GM11168 (cell line): ENCODE results near the gene HPCAL1.
"Not testable (repeated sequence)": the region's sequence is repeated elsewhere in the genome, so short reads cannot be mapped to it uniquely, and the experiment has no call there.

Experiments
- in situ Hi-C: fragments of 300-500 bp; cut with MboI; formaldehyde crosslinking; loops from one replicate; pipeline ENCODE4 v1.12.0; 2022; ENCODE audit warnings: low sequenced_read_pairs; ENCODE audit not compliant: unreplicated experiment

Gene HPCAL1

DNA sequence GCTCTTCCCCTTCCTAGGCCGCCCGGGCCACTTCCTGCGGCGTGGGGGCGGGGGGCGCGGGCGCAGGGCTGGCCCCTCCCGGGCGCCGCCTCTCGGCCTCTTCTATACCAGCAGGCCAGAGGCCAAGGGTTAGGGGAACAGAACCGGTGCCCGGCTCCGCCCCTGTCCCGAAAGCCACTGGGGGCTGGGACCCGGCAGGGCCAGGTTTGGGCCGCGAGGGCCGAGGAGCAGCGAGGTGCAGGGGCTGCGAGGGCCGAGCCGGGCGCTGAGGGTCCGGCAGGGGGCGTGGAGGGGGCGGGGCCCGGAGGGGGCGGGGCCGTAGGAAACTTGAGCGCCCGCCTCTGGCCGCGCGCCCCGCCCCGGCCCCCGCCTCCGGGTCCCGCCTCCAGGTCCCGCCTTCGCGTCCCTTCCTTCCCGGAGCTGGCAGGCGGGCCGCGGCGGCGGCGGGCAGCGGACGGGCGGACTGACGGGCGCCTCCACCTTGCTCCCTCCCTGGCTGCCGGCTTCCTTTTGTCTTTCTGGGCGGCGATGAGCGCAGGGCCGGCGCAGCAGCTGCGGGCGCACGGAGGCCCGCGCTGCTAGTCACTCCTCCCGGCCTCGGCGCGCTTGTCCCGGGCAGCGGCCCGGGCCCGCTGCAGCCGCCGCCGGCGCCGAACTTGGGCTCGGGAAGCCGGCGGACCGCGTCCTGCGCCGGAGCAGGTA, at the start of gene HPCAL1:
Gene HPCAL1, plus strand, starts transcription at position 426 of the 702 bp plus-strand sequence. CDS start 116,854 bp downstream, outside the sequence.
- in situ Hi-C loops: no loop called here

DNA sequence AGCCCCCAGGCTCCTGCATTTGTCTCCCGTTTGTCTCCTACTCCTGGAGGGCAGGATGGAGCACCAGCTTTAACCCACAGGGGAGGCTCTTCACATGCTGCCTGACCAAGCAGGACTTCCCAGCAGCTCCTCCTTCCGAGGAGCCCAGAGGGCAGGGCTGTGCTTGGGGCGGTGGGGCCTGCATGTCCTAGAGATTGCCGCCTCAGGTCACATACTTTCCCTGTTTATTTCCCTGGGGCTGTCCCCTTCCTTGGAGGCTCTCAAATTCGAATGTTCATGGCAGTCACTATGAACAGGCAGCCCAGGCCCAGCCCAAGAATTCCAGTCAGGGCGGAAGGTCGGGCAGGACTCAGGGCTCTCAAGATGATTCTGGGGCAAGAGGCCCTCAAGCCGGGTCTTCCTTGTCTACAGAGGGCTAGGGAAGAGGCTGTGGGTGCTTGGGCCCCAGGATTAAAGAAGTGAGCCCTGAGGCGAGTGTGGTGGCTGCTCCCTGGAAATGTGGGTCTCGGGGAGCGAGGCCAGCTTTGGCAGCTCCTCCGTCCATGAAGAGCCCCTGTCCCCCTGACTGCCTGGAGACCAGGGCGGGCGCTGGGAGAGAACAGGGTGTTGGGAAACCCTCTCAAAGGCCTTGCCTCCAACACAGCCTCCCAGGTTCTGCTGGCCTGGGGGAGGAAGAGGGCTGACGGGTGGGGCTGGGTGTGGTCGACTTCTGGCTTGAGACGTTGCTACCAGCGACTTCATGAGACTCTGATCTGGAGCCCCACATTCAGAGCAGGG, 48.9 kb upstream of the HPCAL1 start:
- in situ Hi-C loops: no loop called here

DNA sequence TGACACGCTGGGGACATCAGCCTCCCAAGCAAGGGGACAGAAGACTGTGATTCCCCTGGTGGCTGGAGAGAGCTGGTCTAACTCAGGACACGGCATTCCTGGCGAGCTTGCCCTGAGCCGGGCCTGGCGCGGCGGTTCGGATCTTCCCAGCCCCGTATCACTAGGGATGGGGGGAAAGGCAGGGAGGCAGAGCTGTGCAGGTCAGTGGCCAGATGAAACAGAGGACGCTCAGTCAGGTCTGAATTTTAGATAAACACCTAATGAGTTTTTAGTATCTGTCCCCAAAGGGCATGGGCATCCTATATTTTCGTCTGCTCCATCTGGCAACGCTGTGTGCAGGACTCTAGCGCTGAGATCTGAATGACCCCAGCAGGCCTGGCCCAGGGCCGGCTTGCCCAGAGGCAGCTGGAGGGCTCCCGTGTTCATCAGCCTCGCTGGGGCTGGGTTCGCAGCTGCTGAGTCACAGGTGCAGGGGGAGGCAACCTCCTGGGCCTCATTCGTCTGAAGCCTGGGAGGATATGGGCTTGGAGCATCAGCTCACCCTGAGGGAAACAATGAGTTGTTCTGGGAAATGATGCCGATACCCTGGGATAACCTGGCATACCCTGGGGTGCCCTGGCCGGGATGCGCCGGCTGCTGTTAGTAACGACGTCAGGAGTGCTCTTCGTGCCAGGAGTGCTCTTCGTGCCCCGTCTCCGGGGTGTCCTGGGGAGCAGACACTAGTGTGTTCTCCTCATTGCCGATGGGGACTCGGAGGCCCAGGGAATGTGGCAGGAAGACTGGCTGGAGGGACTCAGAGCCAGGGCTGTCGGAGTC, 48.1 kb upstream of the HPCAL1 start:
- in situ Hi-C loops: no loop called here

DNA sequence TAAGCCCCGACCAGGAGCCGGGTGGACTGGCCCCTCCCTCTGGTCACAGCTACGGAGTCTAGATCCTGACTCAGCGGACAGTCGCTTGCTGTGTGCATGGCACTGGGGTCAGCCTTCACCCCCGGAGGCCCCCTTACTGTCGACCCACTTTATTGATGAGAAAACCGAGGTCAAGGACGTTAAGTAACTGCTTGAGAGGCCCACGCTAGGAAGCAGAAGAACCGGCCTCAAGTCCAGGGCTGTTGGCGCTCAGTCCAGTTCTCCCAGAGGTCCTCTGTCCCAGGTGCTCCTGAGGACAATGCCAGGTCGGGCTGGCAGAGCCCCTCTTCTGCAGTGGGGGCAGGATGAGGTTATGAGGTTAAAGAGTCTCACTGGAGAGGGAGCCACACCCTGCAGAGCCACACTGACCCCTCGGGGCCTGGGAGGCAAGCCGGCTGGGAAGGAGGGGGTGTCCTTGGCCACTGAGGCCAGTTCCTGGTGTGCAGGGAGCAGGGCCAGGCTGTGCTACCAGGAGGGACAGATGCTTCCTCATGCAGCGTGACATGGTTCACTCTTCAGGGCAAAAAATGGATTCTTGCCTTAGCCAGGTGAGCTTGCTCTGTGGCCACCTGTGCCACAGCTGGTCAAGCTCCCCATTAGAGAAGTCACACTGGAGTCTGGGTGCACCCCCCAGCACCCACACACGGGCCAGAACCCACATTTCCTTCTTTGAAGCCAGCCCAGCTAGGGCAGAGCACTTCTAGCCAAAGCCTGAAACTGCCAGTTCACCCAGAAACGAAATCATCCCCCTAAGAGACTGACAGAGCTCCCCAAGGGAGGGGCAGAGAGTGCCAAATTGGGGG, 47.3 kb upstream of the HPCAL1 start:
- in situ Hi-C loops: no loop called here

- in situ Hi-C loops: no loop called here
These were observed 46.6 kb upstream of the HPCAL1 start for GRCh38 chr2:10256031-10256514.

DNA sequence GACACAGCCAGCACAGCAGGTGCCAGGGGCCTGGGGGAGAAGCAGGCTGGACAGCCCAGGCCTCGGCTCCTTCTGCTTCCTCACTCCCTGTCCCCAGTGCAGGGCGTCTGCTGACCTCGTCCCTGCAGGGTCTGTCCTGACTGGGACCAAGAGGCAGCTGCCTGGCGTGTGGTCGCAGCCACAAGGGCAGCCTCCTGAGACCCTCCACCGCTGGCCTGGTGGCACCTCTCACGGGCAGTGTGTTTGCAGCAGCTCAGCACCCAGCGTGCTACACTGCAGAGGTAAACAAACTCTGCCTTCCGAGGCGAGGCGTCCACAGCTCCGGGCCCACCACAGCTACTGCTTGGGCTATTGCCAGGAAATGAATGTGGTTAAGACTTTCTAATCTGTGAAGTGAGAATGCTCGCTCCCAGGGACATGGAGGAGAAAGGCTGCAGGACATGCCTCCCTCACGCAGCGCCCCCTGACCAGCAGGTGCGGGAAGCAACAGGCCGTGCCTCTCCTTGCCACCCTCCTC, 46.1 kb upstream of the HPCAL1 start:
- in situ Hi-C loops: no loop called here

GRCh38 chr2:10257036-10257435, 45.7 kb upstream of the HPCAL1 start:
- in situ Hi-C loops: no loop called here

- in situ Hi-C loops: no loop called here
These were observed 45.1 kb upstream of the HPCAL1 start for GRCh38 chr2:10257500-10258147.

- in situ Hi-C loops: no loop called here
These were observed 44.4 kb upstream of the HPCAL1 start for GRCh38 chr2:10258326-10258725.

GRCh38 chr2:10258726-10259125, 44.0 kb upstream of the HPCAL1 start:
- in situ Hi-C loops: no loop called here

DNA sequence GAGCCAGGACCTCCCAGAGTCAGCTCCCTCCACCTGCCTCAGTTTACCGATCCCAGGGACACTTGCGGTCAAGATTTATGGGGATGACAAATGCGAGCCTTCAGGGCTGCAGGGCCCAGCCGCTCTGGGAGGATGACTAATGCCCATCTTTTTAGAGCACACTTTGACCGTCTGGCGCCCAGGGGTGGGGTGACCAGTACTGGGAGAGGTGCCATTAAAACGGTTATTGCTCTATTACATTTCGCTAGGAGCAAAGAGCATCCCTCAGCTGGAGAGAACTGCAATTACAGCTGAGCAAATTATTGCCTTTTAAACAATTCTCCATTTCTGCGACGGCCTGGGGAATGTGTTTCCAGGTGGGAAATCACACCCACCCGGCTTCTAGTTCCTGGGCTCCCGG, 42.6 kb upstream of the HPCAL1 start:
- in situ Hi-C loops: no loop called here

- in situ Hi-C loops: not testable (repeated sequence)
These were observed 39.2 kb upstream of the HPCAL1 start for GRCh38 chr2:10263526-10263925.

DNA sequence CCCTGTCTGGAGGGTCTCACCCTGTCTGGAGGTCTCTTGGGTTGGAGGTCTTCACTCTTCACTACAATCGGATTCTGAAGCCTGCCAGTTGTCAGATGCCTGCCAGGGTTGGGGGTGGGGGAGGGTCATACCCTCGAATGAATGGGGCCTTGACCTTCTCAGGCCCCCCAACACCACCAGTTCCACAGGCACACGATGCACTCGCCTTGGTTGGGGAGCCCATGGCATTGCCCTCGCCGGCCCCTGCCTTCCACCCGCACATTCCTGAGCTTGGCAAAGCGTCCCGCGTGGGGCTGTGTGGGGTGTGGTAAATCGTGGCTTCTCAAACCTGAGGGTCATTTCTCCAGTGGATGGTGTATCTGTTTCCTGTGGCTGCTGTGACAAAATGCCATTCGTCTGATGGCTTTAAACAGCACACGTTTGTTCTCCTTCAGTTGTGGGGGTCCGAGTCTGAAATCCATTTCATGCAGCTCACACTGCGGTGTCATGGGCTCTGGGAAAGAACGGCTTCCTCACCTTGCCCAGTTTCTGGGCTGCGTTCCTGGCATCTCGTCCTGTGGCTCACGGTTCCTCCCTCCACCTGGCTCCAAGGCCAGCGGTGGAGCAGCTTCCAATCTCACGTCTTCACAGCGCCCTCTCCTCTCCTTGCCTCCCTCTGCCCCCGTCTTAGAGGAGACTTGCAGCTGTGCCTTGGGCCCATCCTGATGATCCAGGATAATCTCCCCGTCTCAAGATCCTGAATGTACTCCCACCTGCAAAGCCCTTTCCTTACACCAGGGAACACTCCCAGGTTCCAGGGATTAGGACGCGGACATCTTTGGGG, 38.0 kb upstream of the HPCAL1 start:
- in situ Hi-C loops: no loop called here

DNA sequence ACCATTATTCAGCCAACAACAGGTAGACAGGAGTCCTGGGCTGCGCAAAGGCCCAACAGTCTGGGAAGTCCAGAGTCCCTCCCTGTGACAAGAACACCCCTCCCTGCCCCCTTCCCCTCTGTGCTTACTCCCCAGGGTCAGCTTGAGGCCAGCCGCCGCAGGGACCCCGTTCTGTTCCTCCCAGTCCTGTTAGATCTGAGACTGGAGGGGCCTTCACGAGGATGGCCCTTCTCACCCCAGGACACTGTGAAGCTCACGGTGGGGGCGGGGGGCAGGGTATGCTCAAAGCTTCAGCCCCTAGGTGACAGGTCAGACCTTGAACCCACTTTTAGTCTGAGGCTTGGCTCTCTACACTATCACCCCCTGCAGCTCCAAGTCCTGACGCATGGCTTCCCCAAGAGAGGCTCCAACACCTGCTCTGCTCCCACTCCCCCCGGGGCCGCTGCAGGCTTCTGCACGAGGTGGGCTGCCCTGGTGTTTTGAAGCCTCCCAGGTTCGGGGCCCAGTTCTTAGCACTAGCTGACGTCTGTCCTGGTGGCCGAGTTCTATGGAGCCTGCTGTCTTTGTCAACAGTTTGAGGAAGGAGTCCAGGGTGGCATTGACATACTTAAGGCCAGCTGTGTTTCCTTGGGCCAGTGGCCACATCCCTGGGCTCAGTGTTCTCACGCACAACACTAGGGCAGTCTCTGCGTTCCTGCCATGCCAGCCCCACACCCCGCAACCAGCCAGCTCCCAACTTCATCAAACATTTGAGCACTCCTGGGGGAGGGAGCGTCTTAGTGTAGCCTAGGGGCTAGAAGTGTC, 37.2 kb upstream of the HPCAL1 start:
- in situ Hi-C loops: no loop called here

DNA sequence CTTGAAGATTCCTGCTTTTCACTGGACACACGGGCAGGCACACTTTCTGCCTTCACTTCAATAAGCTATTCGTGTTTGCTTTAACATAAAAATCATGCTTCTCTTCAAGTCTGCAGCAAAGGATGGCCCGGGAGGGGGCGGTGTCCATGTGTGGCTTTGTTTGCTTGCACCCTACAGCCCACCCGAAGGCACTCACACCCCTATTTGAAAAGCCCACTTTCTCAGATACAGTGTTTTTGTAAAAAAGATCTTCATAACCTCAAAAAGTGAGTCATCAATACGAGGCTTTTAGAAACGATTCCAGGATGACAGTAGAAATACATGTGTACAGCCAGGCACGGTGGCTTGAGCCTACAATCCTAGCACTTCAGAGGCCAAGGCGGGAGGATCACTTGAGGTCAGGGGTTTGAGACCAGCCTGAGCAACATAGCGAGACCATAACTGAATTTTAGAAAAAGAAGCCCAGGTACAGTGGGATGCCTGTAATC, 36.5 kb upstream of the HPCAL1 start:
- in situ Hi-C loops: no loop called here

DNA sequence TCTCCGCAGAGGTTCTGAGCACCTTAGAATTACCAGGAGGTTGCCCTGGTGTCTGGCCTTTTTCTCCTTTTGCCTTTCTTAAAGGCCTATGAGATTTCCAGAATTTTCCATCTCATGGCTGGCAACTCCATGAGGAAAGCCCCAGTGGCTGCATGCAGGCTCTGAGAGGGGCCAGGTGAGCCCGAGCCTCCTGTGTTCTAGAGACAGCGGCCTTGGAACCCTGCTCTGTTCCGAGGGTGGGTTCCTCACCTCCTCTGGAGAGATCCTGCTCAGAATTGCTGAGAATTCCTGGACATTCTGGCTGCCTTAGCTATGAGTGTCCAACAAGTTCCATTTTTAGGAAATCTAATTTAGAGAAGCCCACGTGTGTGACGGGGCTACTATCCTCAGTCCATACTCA, 35.7 kb upstream of the HPCAL1 start:
- in situ Hi-C loops: no loop called here
